Keratinocyte (primary cell): ENCODE results near the gene MAP6D1. TPM values are rescaled to one million over a fixed set of nuclear protein-coding genes. Genes with fewer than 3 reads are reported as not detected.

ENCODE experiments used
- DNase-seq: peaks from one replicate; pipeline ENCODE4 v3.0.0-alpha.2; 2011; ENCODE audit warnings: low read depth, missing footprints, low spot score
- FAIRE-seq: peaks from 2 replicates; lab custom pipeline; 2011; peaks lifted over from hg19 to GRCh38; lab: Jason Lieb, UNC
- H2AFZ ChIP-seq: 2 replicates; pipeline ENCODE4 v1.6.0; 2012; ENCODE audit warnings: low read length, control low read depth, inconsistent platforms; ENCODE audit not compliant: control insufficient read depth
- H3K27ac ChIP-seq: 2 replicates; pipeline ENCODE4 v1.5.1; 2011; ENCODE audit warnings: low read length; ENCODE audit not compliant: control insufficient read depth, insufficient read depth
- H3K27me3 ChIP-seq: 3 replicates; pipeline ENCODE4 v1.6.0; 2011; ENCODE audit warnings: low read length; ENCODE audit not compliant: control insufficient read depth, insufficient read depth; ENCODE audit errors: extremely low read depth
- H3K36me3 ChIP-seq, 2 experiments: 2 replicates in 1 of 2; 3 replicates in 1 of 2; pipeline ENCODE4 v1.5.1; 2011; ENCODE audit warnings: low read length in 2 of 2, mild to moderate bottlenecking in 1 of 2; ENCODE audit not compliant: control insufficient read depth in 2 of 2, insufficient read depth in 2 of 2; ENCODE audit errors: extremely low read depth in 1 of 2
- H3K4me1 ChIP-seq: 3 replicates; pipeline ENCODE4 v1.5.1; 2011; ENCODE audit warnings: low read length; ENCODE audit not compliant: control insufficient read depth, insufficient read depth; ENCODE audit errors: extremely low read depth
- H3K4me2 ChIP-seq: 3 replicates; pipeline ENCODE4 v1.6.0; 2011; ENCODE audit warnings: low read depth, low read length; ENCODE audit not compliant: control insufficient read depth, insufficient read depth; ENCODE audit errors: extremely low read depth
- H3K4me3 ChIP-seq, 3 experiments: fragments of 200-600 bp in 1 of 3; sonication (generic) in 1 of 3; 2 replicates in 2 of 3; 3 replicates in 1 of 3; pipeline ENCODE4 v1.5.1; 2011 to 2016; ENCODE audit warnings: low read length in 3 of 3, mild to moderate bottlenecking in 3 of 3, control low read depth in 2 of 3, inconsistent platforms in 1 of 3, low read depth in 1 of 3, mixed read lengths in 1 of 3, mixed run types in 1 of 3, moderate library complexity in 1 of 3; ENCODE audit not compliant: control insufficient read depth in 2 of 3, insufficient read depth in 2 of 3; ENCODE audit errors: extremely low read depth in 1 of 3
- H3K79me2 ChIP-seq: 2 replicates; pipeline ENCODE4 v1.6.0; 2012; ENCODE audit warnings: low read length; ENCODE audit not compliant: control insufficient read depth, insufficient read depth
- H3K9ac ChIP-seq: 3 replicates; pipeline ENCODE4 v1.6.0; 2011; ENCODE audit warnings: low read length; ENCODE audit not compliant: control insufficient read depth, insufficient read depth; ENCODE audit errors: extremely low read depth
- H3K9me1 ChIP-seq: 3 replicates; pipeline ENCODE4 v1.6.0; 2011; ENCODE audit warnings: low read length; ENCODE audit not compliant: control insufficient read depth, insufficient read depth; ENCODE audit errors: extremely low read depth
- H3K9me3 ChIP-seq: 2 replicates; pipeline ENCODE4 v1.5.1; 2012; ENCODE audit warnings: low read depth, low read length; ENCODE audit not compliant: control insufficient read depth
- H4K20me1 ChIP-seq: 3 replicates; pipeline ENCODE4 v1.6.0; 2011; ENCODE audit warnings: low read length; ENCODE audit not compliant: control insufficient read depth, insufficient read depth; ENCODE audit errors: extremely low read depth
- EZH2 ChIP-seq: IDR thresholded peaks from one replicate; pipeline ENCODE4 v1.6.1; 2012; ENCODE audit warnings: inconsistent platforms, mild to moderate bottlenecking, low read length, moderate library complexity
- dilution Hi-C: fragments of 300-500 bp; cut with MboI; formaldehyde crosslinking; loops from one replicate; pipeline ENCODE4 v1.7.0; 2020; ENCODE audit warnings: low sequenced_read_pairs; ENCODE audit not compliant: extremely low pct_ligation_motif_present
- polyA plus RNA-seq, 5 experiments: library from polyadenylated mRNA; depleted of rRNA in 3 of 5; stranded (reverse) in 3 of 5; stranded (forward) in 1 of 5; unstranded in 1 of 5; fragments of >200 nt; gene quantifications; 1 replicate in 1 of 5; 2 replicates in 3 of 5; 3 replicates in 1 of 5; pipeline versions ENCODE4 v1.2.1 to v1.2.3, GENCODE V29; 2011 to 2012; ENCODE audit warnings: missing spikeins in 2 of 5, low read depth in 1 of 5, low replicate concordance in 1 of 5
- TF ChIP-seq, protein P1 (sequence below), 3 experiments: IDR thresholded peaks in 1 of 3; conservative IDR thresholded peaks in 1 of 3; optimal IDR thresholded peaks in 1 of 3; 2 replicates in 2 of 3; 3 replicates in 1 of 3; pipeline versions ENCODE3 to v1.5.1; 2011; ENCODE audit warnings: low read length in 3 of 3, mild to moderate bottlenecking in 3 of 3, moderate library complexity in 2 of 3, control low read depth in 1 of 3, inconsistent platforms in 1 of 3; ENCODE audit not compliant: insufficient read depth in 2 of 3; ENCODE audit errors: extremely low read depth in 1 of 3

MAP6D1 gene
- polyA plus RNA-seq, 1 donor (not counting 4 experiments of a cell fraction or from before 2014, with no cell fraction given) = 1.4 TPM

DNA sequence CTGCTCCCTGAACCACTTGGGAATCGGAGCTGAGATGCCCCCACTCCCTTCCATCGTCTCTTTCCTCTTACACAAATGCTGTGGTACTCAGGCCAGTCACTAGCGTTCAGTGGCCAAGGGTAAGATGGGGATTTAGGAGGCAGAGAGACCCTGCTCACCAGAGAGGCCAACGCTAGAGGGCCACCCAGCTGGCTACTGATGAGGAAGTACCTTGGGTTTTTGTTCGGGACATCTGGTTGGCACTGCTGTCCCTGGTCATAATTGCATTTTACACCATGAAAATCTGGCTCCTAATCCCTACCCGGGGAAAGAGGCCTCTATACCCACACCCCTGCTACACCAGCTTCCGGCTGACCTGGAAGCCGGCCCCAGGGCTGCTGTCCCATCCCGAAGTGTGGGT, 7.7 kb downstream of the MAP6D1 start:
- Histone ChIP-seq H3K4me1 (peaks cover 8% of the 10 kb centered on the region), H2AFZ (no peak overlapping the region), H3K9ac (no peak overlapping the region), H3K79me2 (no peaks in the 10 kb centered on the region), H3K9me1 (no peaks in the 10 kb centered on the region), H3K9me3 (no peaks in the 10 kb centered on the region), H4K20me1 (no peaks in the 10 kb centered on the region), H3K4me2 (no peak overlapping the region), H3K36me3 (peaks cover 0 to 6% of the 10 kb centered on the region in 2 experiments), H3K27ac (no peak overlapping the region), H3K27me3 (no peaks in the 10 kb centered on the region), H3K4me3 (no peak overlapping the region)
- DNase-seq (no peak), FAIRE-seq (no peak)
- TF ChIP-seq, protein P1, sequence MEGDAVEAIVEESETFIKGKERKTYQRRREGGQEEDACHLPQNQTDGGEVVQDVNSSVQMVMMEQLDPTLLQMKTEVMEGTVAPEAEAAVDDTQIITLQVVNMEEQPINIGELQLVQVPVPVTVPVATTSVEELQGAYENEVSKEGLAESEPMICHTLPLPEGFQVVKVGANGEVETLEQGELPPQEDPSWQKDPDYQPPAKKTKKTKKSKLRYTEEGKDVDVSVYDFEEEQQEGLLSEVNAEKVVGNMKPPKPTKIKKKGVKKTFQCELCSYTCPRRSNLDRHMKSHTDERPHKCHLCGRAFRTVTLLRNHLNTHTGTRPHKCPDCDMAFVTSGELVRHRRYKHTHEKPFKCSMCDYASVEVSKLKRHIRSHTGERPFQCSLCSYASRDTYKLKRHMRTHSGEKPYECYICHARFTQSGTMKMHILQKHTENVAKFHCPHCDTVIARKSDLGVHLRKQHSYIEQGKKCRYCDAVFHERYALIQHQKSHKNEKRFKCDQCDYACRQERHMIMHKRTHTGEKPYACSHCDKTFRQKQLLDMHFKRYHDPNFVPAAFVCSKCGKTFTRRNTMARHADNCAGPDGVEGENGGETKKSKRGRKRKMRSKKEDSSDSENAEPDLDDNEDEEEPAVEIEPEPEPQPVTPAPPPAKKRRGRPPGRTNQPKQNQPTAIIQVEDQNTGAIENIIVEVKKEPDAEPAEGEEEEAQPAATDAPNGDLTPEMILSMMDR (optimal IDR thresholded peaks at IDR 0.05 in 1 of 3, IDR thresholded peaks at IDR 0.05 in 1 of 3, conservative IDR thresholded peaks at IDR 0.05 in 1 of 3; ENCODE audit: extremely low read depth in 1 of 3, insufficient read depth in 2 of 3, low read length in 3 of 3) = no peak
- TF ChIP-seq EZH2 = no peak
- dilution Hi-C loops = no loop called here

DNA sequence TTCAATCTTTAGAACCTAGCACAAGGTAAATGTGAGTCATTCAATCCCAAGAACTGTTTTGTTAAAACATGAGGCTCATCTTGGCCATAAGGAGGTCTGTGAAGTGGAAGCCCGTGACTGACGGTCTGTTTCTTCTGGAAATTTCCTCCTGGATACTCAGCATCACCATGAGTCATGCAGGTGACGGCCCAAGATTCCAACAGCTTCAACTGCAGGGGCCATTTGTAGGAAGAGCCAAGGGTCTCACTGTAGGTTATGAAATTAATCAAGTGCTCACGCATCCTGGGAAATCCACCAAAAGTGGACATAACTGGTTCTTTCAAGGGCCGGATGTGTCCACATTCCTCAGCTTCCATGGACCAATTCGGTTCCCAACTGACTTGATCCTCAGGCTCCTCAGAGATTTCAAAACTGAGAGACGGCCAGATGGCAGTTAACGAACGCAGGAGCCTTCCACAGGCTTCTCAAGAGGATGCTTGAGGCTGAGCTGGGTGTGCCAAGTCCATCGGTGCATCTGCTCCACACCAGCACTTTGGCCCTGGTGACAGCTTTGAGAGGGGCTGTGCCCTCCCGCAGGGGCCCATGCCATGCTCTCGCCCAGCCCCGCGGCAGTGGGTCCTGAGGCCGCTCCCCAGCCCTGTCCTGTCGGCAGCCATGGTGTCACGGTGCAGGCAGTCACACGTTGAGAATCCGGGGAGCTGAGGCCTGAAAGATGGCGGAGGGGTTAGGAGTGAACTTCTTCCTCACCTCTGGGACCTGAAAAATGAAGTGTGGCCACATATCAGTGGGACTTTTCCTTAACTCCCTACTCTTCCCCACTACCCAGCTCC, 8.5 kb downstream of the MAP6D1 start:
- no peaks in the 10 kb centered on the region for H3K9me3 ChIP-seq
- H3K36me3 ChIP-seq = peaks cover 0 to 6% of the 10 kb centered on the region in 2 experiments
- H3K4me3 ChIP-seq = no peak overlapping the region
- no peak for TF ChIP-seq EZH2
- TF ChIP-seq, protein P1 (optimal IDR thresholded peaks at IDR 0.05 in 1 of 3, IDR thresholded peaks at IDR 0.05 in 1 of 3, conservative IDR thresholded peaks at IDR 0.05 in 1 of 3; ENCODE audit: extremely low read depth in 1 of 3, insufficient read depth in 2 of 3, low read length in 3 of 3) = no peak
- H3K4me2 ChIP-seq = no peak overlapping the region
- no peaks in the 10 kb centered on the region for H3K79me2 ChIP-seq
- dilution Hi-C loops = no loop called here
- no peak overlapping the region for H3K9ac ChIP-seq
- DNase-seq (no peak), FAIRE-seq (no peak)
- H3K27me3 ChIP-seq = no peaks in the 10 kb centered on the region
- no peak overlapping the region for H2AFZ ChIP-seq
- no peak overlapping the region for H3K27ac ChIP-seq
- H3K4me1 ChIP-seq = peaks cover 14% of the 10 kb centered on the region
- H3K9me1 ChIP-seq = no peaks in the 10 kb centered on the region
- H4K20me1 ChIP-seq = no peaks in the 10 kb centered on the region
